Measurements from ENCODE around the gene NUDT6.
"Not testable (repeated sequence)": the region's sequence is repeated elsewhere in the genome, so short reads cannot be mapped to it uniquely, and the experiment has no call there.

The NUDT6 gene

GRCh38 chr4:122948671-122949070 is 26.3 kb upstream of the NUDT6 start:
- H3K23ac ChIP-seq (ENCODE audit: low read length in 2 of 2): no peak overlapping the region
- H2BK5ac ChIP-seq (ENCODE audit: low read depth, low read length, poor library complexity, severe bottlenecking): no peak overlapping the region
- no peak for DNase-seq
- WGBS: 100% methylated on average over 2 of the region's 4 CpGs
- H3K4me1 ChIP-seq (ENCODE audit: control insufficient read depth, insufficient read depth, low read depth, low read length): no peaks in the 10 kb centered on the region
- H3K27me3 ChIP-seq (ENCODE audit: control insufficient read depth in 1 of 2, insufficient read depth in 1 of 2, low read length in 2 of 2): no peaks in the 10 kb centered on the region
- no peak overlapping the region for H4K8ac ChIP-seq (ENCODE audit: low read length)
- peaks cover 3% of the 10 kb centered on the region for H3K79me1 ChIP-seq (replicated peaks; ENCODE audit: low read length, poor library complexity, severe bottlenecking)
- no peak overlapping the region for H3K18ac ChIP-seq (ENCODE audit: low read depth in 1 of 2, low read length in 2 of 2)
- no peak overlapping the region for H2AFZ ChIP-seq (ENCODE audit: low read depth, low read length)
- no peak overlapping the region for H2BK120ac ChIP-seq (ENCODE audit: low read depth, low read length)
- H3K9ac ChIP-seq (ENCODE audit: low read length): no peak overlapping the region
- no peak overlapping the region for H2AK5ac ChIP-seq (ENCODE audit: low read length, severe bottlenecking)
- no peak overlapping the region for H3K27ac ChIP-seq (ENCODE audit: low read length, poor library complexity, severe bottlenecking)
- no peak overlapping the region for H3K4me3 ChIP-seq (ENCODE audit: insufficient read depth in 1 of 2, low read depth in 1 of 2, low read length in 2 of 2)
- no peaks in the 10 kb centered on the region for H3K9me3 ChIP-seq (ENCODE audit: control insufficient read depth, low read length)
- no peak overlapping the region for H2BK12ac ChIP-seq (ENCODE audit: low read length in 2 of 2)
- no peak overlapping the region for H2BK15ac ChIP-seq (ENCODE audit: low read depth, poor library complexity, severe bottlenecking)
- no peak overlapping the region for H3K14ac ChIP-seq (ENCODE audit: low read length in 2 of 2)
- H4K91ac ChIP-seq (ENCODE audit: low read length): no peak overlapping the region
- no peak overlapping the region for H3K4ac ChIP-seq (ENCODE audit: low read depth in 1 of 2, low read length in 2 of 2)
- H3K36me3 ChIP-seq (ENCODE audit: control insufficient read depth in 1 of 2, insufficient read depth in 2 of 2, low read depth in 1 of 2, low read length in 2 of 2): peaks cover 44 to 68% of the 10 kb centered on the region in 2 experiments
- no peak overlapping the region for H3K4me2 ChIP-seq (ENCODE audit: low read length, poor library complexity, severe bottlenecking)

DNA sequence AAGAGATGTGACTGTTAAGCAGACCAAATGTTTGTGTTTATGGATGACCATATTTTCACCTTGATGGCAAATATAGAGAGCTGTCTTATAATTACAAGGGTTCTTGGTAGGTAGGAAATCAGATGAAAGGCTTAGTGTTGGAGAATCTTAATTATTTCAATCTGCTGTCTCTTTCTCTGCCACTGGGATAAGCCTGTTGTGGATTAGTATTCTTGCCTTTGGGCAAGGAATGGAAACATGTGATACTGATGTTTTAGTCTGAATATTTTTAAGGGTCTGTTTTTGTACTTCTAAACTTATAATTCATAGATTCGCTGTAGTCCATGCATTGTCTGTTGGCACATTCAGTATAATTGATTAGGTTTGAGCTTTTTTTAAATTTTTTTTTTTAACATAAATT is 23.7 kb upstream of the NUDT6 start:
- Histone ChIP-seq H3K27ac (ENCODE audit: low read length, poor library complexity, severe bottlenecking) (no peak overlapping the region), H3K23ac (ENCODE audit: low read length in 2 of 2) (no peak overlapping the region), H3K4ac (ENCODE audit: low read depth in 1 of 2, low read length in 2 of 2) (no peak overlapping the region), H3K27me3 (ENCODE audit: control insufficient read depth in 1 of 2, insufficient read depth in 1 of 2, low read length in 2 of 2) (no peaks in the 10 kb centered on the region), H3K9me3 (ENCODE audit: control insufficient read depth, low read length) (no peaks in the 10 kb centered on the region), H3K4me1 (ENCODE audit: control insufficient read depth, insufficient read depth, low read depth, low read length) (no peaks in the 10 kb centered on the region), H3K4me3 (ENCODE audit: insufficient read depth in 1 of 2, low read depth in 1 of 2, low read length in 2 of 2) (no peak overlapping the region), H4K8ac (ENCODE audit: low read length) (no peak overlapping the region), H2AK5ac (ENCODE audit: low read length, severe bottlenecking) (no peak overlapping the region), H3K9ac (ENCODE audit: low read length) (no peak overlapping the region), H2BK5ac (ENCODE audit: low read depth, low read length, poor library complexity, severe bottlenecking) (no peak overlapping the region), H2BK12ac (ENCODE audit: low read length in 2 of 2) (no peak overlapping the region), H2BK120ac (ENCODE audit: low read depth, low read length) (no peak overlapping the region), H4K91ac (ENCODE audit: low read length) (no peak overlapping the region), H3K4me2 (ENCODE audit: low read length, poor library complexity, severe bottlenecking) (no peak overlapping the region), H3K79me1 (replicated peaks; ENCODE audit: low read length, poor library complexity, severe bottlenecking) (peaks cover 3% of the 10 kb centered on the region), H2BK15ac (ENCODE audit: low read depth, poor library complexity, severe bottlenecking) (no peak overlapping the region), H3K18ac (ENCODE audit: low read depth in 1 of 2, low read length in 2 of 2) (no peak overlapping the region), H3K36me3 (ENCODE audit: control insufficient read depth in 1 of 2, insufficient read depth in 2 of 2, low read depth in 1 of 2, low read length in 2 of 2) (peaks cover 26 to 43% of the 10 kb centered on the region in 2 experiments), H3K14ac (ENCODE audit: low read length in 2 of 2) (no peak overlapping the region), H2AFZ (ENCODE audit: low read depth, low read length) (no peak overlapping the region)
- no peak for DNase-seq
- no CpG with 5 or more reads among the region's 1 CpG for WGBS

DNA sequence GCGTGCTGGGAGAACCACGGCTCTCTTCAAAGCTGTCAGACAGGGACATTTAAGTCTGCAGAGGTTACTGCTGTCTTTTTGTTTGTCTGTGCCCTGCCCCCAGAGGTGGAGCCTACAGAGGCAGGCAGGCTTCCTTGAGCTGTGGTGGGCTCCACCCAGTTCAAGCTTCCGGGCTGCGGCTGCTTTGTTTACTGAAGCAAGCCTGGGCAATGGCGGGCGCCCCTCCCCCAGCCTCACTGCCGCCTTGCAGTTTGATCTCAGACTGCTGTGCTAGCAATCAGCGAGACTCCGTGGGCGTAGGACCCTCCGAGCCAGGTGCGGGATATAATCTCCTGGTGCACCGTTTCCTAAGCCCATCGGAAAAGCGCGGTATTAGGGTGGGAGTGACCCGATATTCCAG is 22.7 kb upstream of the NUDT6 start:
- not testable (repeated sequence) for H3K79me1 ChIP-seq (replicated peaks; ENCODE audit: low read length, poor library complexity, severe bottlenecking); H3K4me3 ChIP-seq (ENCODE audit: insufficient read depth in 1 of 2, low read depth in 1 of 2, low read length in 2 of 2); H2AK5ac ChIP-seq (ENCODE audit: low read length, severe bottlenecking); H4K91ac ChIP-seq (ENCODE audit: low read length); H3K23ac ChIP-seq (ENCODE audit: low read length in 2 of 2); H3K14ac ChIP-seq (ENCODE audit: low read length in 2 of 2); H2BK120ac ChIP-seq (ENCODE audit: low read depth, low read length); H3K9ac ChIP-seq (ENCODE audit: low read length); H3K4me2 ChIP-seq (ENCODE audit: low read length, poor library complexity, severe bottlenecking); H2BK12ac ChIP-seq (ENCODE audit: low read length in 2 of 2); H2BK5ac ChIP-seq (ENCODE audit: low read depth, low read length, poor library complexity, severe bottlenecking); H3K27ac ChIP-seq (ENCODE audit: low read length, poor library complexity, severe bottlenecking); H3K4ac ChIP-seq (ENCODE audit: low read depth in 1 of 2, low read length in 2 of 2); H3K18ac ChIP-seq (ENCODE audit: low read depth in 1 of 2, low read length in 2 of 2); H2AFZ ChIP-seq (ENCODE audit: low read depth, low read length); DNase-seq; H3K27me3 ChIP-seq (ENCODE audit: control insufficient read depth in 1 of 2, insufficient read depth in 1 of 2, low read length in 2 of 2); H2BK15ac ChIP-seq (ENCODE audit: low read depth, poor library complexity, severe bottlenecking); H3K9me3 ChIP-seq (ENCODE audit: control insufficient read depth, low read length); H4K8ac ChIP-seq (ENCODE audit: low read length); H3K4me1 ChIP-seq (ENCODE audit: control insufficient read depth, insufficient read depth, low read depth, low read length)
- peaks cover 19 to 36% of the 10 kb centered on the region in 2 experiments for H3K36me3 ChIP-seq (ENCODE audit: control insufficient read depth in 1 of 2, insufficient read depth in 2 of 2, low read depth in 1 of 2, low read length in 2 of 2)
- 96% methylated on average over 12 of the region's 17 CpGs for WGBS

DNA sequence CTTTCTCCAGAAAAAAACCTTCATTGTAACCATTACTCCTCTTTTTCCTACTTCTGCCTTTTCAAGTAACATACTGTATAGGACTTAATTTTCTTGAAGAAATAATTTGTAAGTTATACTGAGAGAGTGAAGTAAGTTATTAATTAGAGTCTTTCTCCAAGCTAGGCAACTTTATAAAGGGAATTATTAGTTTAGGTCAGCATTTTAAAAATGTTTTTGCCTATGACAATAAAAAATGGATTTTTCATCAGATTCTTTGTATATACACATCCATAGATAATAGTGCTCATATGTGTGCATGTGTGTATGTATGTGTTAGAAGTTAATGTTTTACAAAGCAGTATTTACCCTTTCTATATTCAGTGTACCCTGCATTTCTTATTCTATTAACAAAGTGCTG is 10.4 kb upstream of the NUDT6 start:
- no peak overlapping the region for H3K9ac ChIP-seq (ENCODE audit: low read length)
- H4K91ac ChIP-seq (ENCODE audit: low read length): no peak overlapping the region
- no peak overlapping the region for H3K4me3 ChIP-seq (ENCODE audit: insufficient read depth in 1 of 2, low read depth in 1 of 2, low read length in 2 of 2)
- H3K27me3 ChIP-seq (ENCODE audit: control insufficient read depth in 1 of 2, insufficient read depth in 1 of 2, low read length in 2 of 2): no peaks in the 10 kb centered on the region
- no peak overlapping the region for H3K23ac ChIP-seq (ENCODE audit: low read length in 2 of 2)
- H3K79me1 ChIP-seq (replicated peaks; ENCODE audit: low read length, poor library complexity, severe bottlenecking): peaks cover 6% of the 10 kb centered on the region
- H3K4me1 ChIP-seq (ENCODE audit: control insufficient read depth, insufficient read depth, low read depth, low read length): no peaks in the 10 kb centered on the region
- no peak overlapping the region for H2BK15ac ChIP-seq (ENCODE audit: low read depth, poor library complexity, severe bottlenecking)
- no peak overlapping the region for H2BK5ac ChIP-seq (ENCODE audit: low read depth, low read length, poor library complexity, severe bottlenecking)
- H2BK12ac ChIP-seq (ENCODE audit: low read length in 2 of 2): no peak overlapping the region
- no peak overlapping the region for H2AFZ ChIP-seq (ENCODE audit: low read depth, low read length)
- no peak overlapping the region for H3K4me2 ChIP-seq (ENCODE audit: low read length, poor library complexity, severe bottlenecking)
- H3K27ac ChIP-seq (ENCODE audit: low read length, poor library complexity, severe bottlenecking): no peak overlapping the region
- H3K4ac ChIP-seq (ENCODE audit: low read depth in 1 of 2, low read length in 2 of 2): no peak overlapping the region
- no peak overlapping the region for H3K14ac ChIP-seq (ENCODE audit: low read length in 2 of 2)
- H3K18ac ChIP-seq (ENCODE audit: low read depth in 1 of 2, low read length in 2 of 2): no peak overlapping the region
- no peak for DNase-seq
- no peak overlapping the region for H2BK120ac ChIP-seq (ENCODE audit: low read depth, low read length)
- no peaks in the 10 kb centered on the region for H3K9me3 ChIP-seq (ENCODE audit: control insufficient read depth, low read length)
- no peak overlapping the region for H4K8ac ChIP-seq (ENCODE audit: low read length)
- H3K36me3 ChIP-seq (ENCODE audit: control insufficient read depth in 1 of 2, insufficient read depth in 2 of 2, low read depth in 1 of 2, low read length in 2 of 2): peaks cover 2 to 68% of the 10 kb centered on the region in 2 experiments
- no peak overlapping the region for H2AK5ac ChIP-seq (ENCODE audit: low read length, severe bottlenecking)
